Measurements from ENCODE around the gene HMG20A. TPM values are rescaled to one million over a fixed set of nuclear protein-coding genes. Genes with fewer than 3 reads are reported as not detected.

Gene HMG20A
- total RNA-seq, 4 donors from 2014 or later: 20.7 to 42.2 (median 31.2) TPM

GRCh38 chr15:77455696-77456321 lies 35.1 kb downstream of the HMG20A start:
- no peaks in the 10 kb centered on the region for H3K27me3 ChIP-seq
- H3K36me3 ChIP-seq: peaks cover 0 to 24% (median 2%) of the 10 kb centered on the region in 4 donors
- WGBS: 23% methylated on average over 3 of the region's 3 CpGs
- no peaks in the 10 kb centered on the region for H3K9me3 ChIP-seq
- intact Hi-C loops (cut with DNase I): no loop called here
- DNase-seq (ENCODE audit: extremely low spot score): no peak
- H3K27ac ChIP-seq (replicated peaks in 1 of 4): peak overlapping the region; percentile 35 to 59 (median 52)
- H3K4me3 ChIP-seq: no peak overlapping the region
- TF ChIP-seq POLR2AphosphoS5 (IDR thresholded peaks at IDR 0.05) (peak in 1 of 2 donors; percentile 20), POLR2A (IDR thresholded peaks at IDR 0.05; ENCODE audit: low read depth) (no peak)
- H3K4me1 ChIP-seq: peaks cover 38 to 44% (median 41%) of the 10 kb centered on the region in 4 donors

GRCh38 chr15:77456746-77457145 lies 36.1 kb downstream of the HMG20A start:
- TF ChIP-seq EP300 (IDR thresholded peaks at IDR 0.05) (no peak), POLR2AphosphoS5 (IDR thresholded peaks at IDR 0.05) (no peak), CTCF (IDR thresholded peaks at IDR 0.05) (no peak), POLR2A (IDR thresholded peaks at IDR 0.05; ENCODE audit: low read depth) (no peak)
- H3K27ac ChIP-seq (replicated peaks in 1 of 4): peak overlapping the region in 2 of 4 donors; percentile 35 to 59
- intact Hi-C loops (cut with DNase I): no loop called here
- H3K27me3 ChIP-seq: no peaks in the 10 kb centered on the region
- H3K4me3 ChIP-seq: no peak overlapping the region
- H3K36me3 ChIP-seq: peaks cover 0 to 24% (median 2%) of the 10 kb centered on the region in 4 donors
- WGBS: 90% methylated on average over 1 of the region's 1 CpG
- H3K4me1 ChIP-seq: peaks cover 40 to 47% (median 43%) of the 10 kb centered on the region in 4 donors
- no peak for DNase-seq (ENCODE audit: extremely low spot score)
- no peaks in the 10 kb centered on the region for H3K9me3 ChIP-seq

- Histone ChIP-seq H3K4me3 (no peak overlapping the region), H3K9me3 (no peaks in the 10 kb centered on the region), H3K4me1 (peaks cover 40 to 53% (median 43%) of the 10 kb centered on the region in 4 donors), H3K27me3 (no peaks in the 10 kb centered on the region), H3K27ac (replicated peaks in 1 of 4) (peak overlapping the region in 1 of 4 donors; percentile 5), H3K36me3 (peaks cover 0 to 24% (median 2%) of the 10 kb centered on the region in 4 donors)
- 76% methylated on average over 5 of the region's 5 CpGs for WGBS
- intact Hi-C loops (cut with DNase I): no loop called here
- DNase-seq (ENCODE audit: extremely low spot score): no peak
- TF ChIP-seq POLR2A (IDR thresholded peaks at IDR 0.05; ENCODE audit: low read depth) (no peak), CTCF (IDR thresholded peaks at IDR 0.05) (no peak), POLR2AphosphoS5 (IDR thresholded peaks at IDR 0.05) (no peak), EP300 (IDR thresholded peaks at IDR 0.05) (no peak)
These were observed 36.7 kb downstream of the HMG20A start for GRCh38 chr15:77457191-77457904.

- H3K9me3 ChIP-seq: no peaks in the 10 kb centered on the region
- no peaks in the 10 kb centered on the region for H3K27me3 ChIP-seq
- no peak for DNase-seq (ENCODE audit: extremely low spot score)
- TF ChIP-seq EP300 (IDR thresholded peaks at IDR 0.05) (no peak), POLR2AphosphoS5 (IDR thresholded peaks at IDR 0.05) (no peak), CTCF (IDR thresholded peaks at IDR 0.05) (no peak), POLR2A (IDR thresholded peaks at IDR 0.05; ENCODE audit: low read depth) (no peak)
- peaks cover 0 to 24% (median 2%) of the 10 kb centered on the region in 4 donors for H3K36me3 ChIP-seq
- intact Hi-C loops (cut with DNase I): no loop called here
- no peak overlapping the region for H3K4me3 ChIP-seq
- peaks cover 40 to 54% (median 43%) of the 10 kb centered on the region in 4 donors for H3K4me1 ChIP-seq
- H3K27ac ChIP-seq (replicated peaks in 1 of 4): peak overlapping the region in 1 of 4 donors; percentile 5
These were observed 37.2 kb downstream of the HMG20A start for GRCh38 chr15:77457905-77458265.

- H3K27ac ChIP-seq (replicated peaks in 1 of 4): no peak overlapping the region
- TF ChIP-seq POLR2AphosphoS5 (IDR thresholded peaks at IDR 0.05): no peak
- no peak for TF ChIP-seq EP300 (IDR thresholded peaks at IDR 0.05)
- no peak for TF ChIP-seq POLR2A (IDR thresholded peaks at IDR 0.05; ENCODE audit: low read depth)
- no peak for TF ChIP-seq CTCF (IDR thresholded peaks at IDR 0.05)
- intact Hi-C loops (cut with DNase I): no loop called here
- no peak for DNase-seq (ENCODE audit: extremely low spot score)
- peaks cover 40 to 54% (median 43%) of the 10 kb centered on the region in 4 donors for H3K4me1 ChIP-seq
- no peaks in the 10 kb centered on the region for H3K9me3 ChIP-seq
- H3K36me3 ChIP-seq: peaks cover 0 to 31% (median 4%) of the 10 kb centered on the region in 4 donors
- no peak overlapping the region for H3K4me3 ChIP-seq
- no peaks in the 10 kb centered on the region for H3K27me3 ChIP-seq
- WGBS: 65% methylated on average over 2 of the region's 2 CpGs
These were observed 38.3 kb downstream of the HMG20A start for GRCh38 chr15:77459031-77459430.
